ENCODE results near the gene ATG2B. TPM values are rescaled to one million over a fixed set of nuclear protein-coding genes. Genes with fewer than 3 reads are reported as not detected.

Gene ATG2B
- total RNA-seq, 4 donors from 2014 or later: 26.4 to 44.9 (median 37.6) TPM

GRCh38 chr14:96341323-96341722 lies 21.8 kb downstream of the ATG2B start:
- Histone ChIP-seq H3K9me3 (no peaks in the 10 kb centered on the region), H3K4me3 (no peak overlapping the region), H3K4me1 (peaks cover 0 to 4% (median 0%) of the 10 kb centered on the region in 4 donors), H3K27me3 (no peaks in the 10 kb centered on the region), H3K27ac (no peak overlapping the region), H3K36me3 (peaks cover 0 to 50% (median 0%) of the 10 kb centered on the region in 3 donors)
- 84 to 87% methylated on average over 3 of the region's 3 CpGs for WGBS, 2 donors
- no peak for DNase-seq (ENCODE audit: low spot score in 2 of 2)
- TF ChIP-seq EP300 (IDR thresholded peaks at IDR 0.05): no peak
- no peak for TF ChIP-seq CTCF (IDR thresholded peaks at IDR 0.05)
- TF ChIP-seq POLR2A (IDR thresholded peaks at IDR 0.05): no peak

GRCh38 chr14:96338551-96338950 lies 24.6 kb downstream of the ATG2B start:
- no peak overlapping the region for H3K4me3 ChIP-seq
- H3K27me3 ChIP-seq: no peaks in the 10 kb centered on the region
- H3K4me1 ChIP-seq: no peaks in the 10 kb centered on the region
- H3K9me3 ChIP-seq: no peaks in the 10 kb centered on the region
- no peak for TF ChIP-seq POLR2A (IDR thresholded peaks at IDR 0.05)
- no peak for TF ChIP-seq CTCF (IDR thresholded peaks at IDR 0.05)
- TF ChIP-seq EP300 (IDR thresholded peaks at IDR 0.05): no peak
- DNase-seq (ENCODE audit: low spot score in 2 of 2): no peak
- H3K36me3 ChIP-seq: peaks cover 0 to 64% (median 0%) of the 10 kb centered on the region in 3 donors
- WGBS, 2 donors: 86 to 93% methylated on average over 1 of the region's 1 CpG
- H3K27ac ChIP-seq: no peak overlapping the region

GRCh38 chr14:96324219-96324618 lies 38.9 kb downstream of the ATG2B start:
- TF ChIP-seq EP300 (IDR thresholded peaks at IDR 0.05): no peak
- no peak for TF ChIP-seq CTCF (IDR thresholded peaks at IDR 0.05)
- no peak for TF ChIP-seq POLR2A (IDR thresholded peaks at IDR 0.05)
- Histone ChIP-seq H3K4me3 (no peak overlapping the region), H3K4me1 (no peaks in the 10 kb centered on the region), H3K9me3 (no peaks in the 10 kb centered on the region), H3K27me3 (no peaks in the 10 kb centered on the region), H3K27ac (no peak overlapping the region), H3K36me3 (peaks cover 0 to 86% (median 0%) of the 10 kb centered on the region in 3 donors)
- DNase-seq (ENCODE audit: low spot score in 2 of 2): no peak
- 93 to 94% methylated on average over 7 of the region's 7 CpGs for WGBS, 2 donors

- Histone ChIP-seq H3K27ac (no peak overlapping the region), H3K36me3 (peaks cover 0 to 93% (median 0%) of the 10 kb centered on the region in 3 donors), H3K4me3 (no peak overlapping the region), H3K27me3 (no peaks in the 10 kb centered on the region), H3K4me1 (no peaks in the 10 kb centered on the region), H3K9me3 (no peaks in the 10 kb centered on the region)
- WGBS, 2 donors: 64 to 69% methylated on average over 1 of the region's 1 CpG
- DNase-seq (ENCODE audit: low spot score in 2 of 2): no peak
- no peak for TF ChIP-seq CTCF (IDR thresholded peaks at IDR 0.05)
- TF ChIP-seq EP300 (IDR thresholded peaks at IDR 0.05): no peak
- TF ChIP-seq POLR2A (IDR thresholded peaks at IDR 0.05): no peak
These were observed 42.5 kb downstream of the ATG2B start for GRCh38 chr14:96320605-96321004.

GRCh38 chr14:96318836-96319235 lies 44.3 kb downstream of the ATG2B start:
- Histone ChIP-seq H3K4me3 (no peak overlapping the region), H3K4me1 (no peaks in the 10 kb centered on the region), H3K27me3 (no peaks in the 10 kb centered on the region), H3K36me3 (peaks cover 0 to 93% (median 3%) of the 10 kb centered on the region in 3 donors), H3K27ac (no peak overlapping the region), H3K9me3 (no peaks in the 10 kb centered on the region)
- no peak for DNase-seq (ENCODE audit: low spot score in 2 of 2)
- TF ChIP-seq POLR2A (IDR thresholded peaks at IDR 0.05) (no peak), EP300 (IDR thresholded peaks at IDR 0.05) (no peak), CTCF (IDR thresholded peaks at IDR 0.05) (no peak)
- WGBS, 2 donors: 84 to 85% methylated on average over 9 of the region's 9 CpGs

Data from tibial nerve (tissue), 4 donors.